Skeletal muscle tissue (tissue), 4 donors: ENCODE data around the gene GABRG2. TPM values are rescaled to one million over a fixed set of nuclear protein-coding genes. Genes with fewer than 3 reads are reported as not detected.
"Not testable (repeated sequence)": the region's sequence is repeated elsewhere in the genome, so short reads cannot be mapped to it uniquely, and the experiment has no call there.

Experiments
- H3K27ac ChIP-seq: one replicate; pipeline ENCODE4 v1.7.0; 2013; ENCODE audit warnings: mild to moderate bottlenecking, low read depth, low read length, inconsistent platforms
- H3K27me3 ChIP-seq, 3 donors: one replicate each; pipeline ENCODE4 v1.7.0; 2013; ENCODE audit warnings: low read length in 3 of 3; ENCODE audit not compliant: control insufficient read depth in 3 of 3, insufficient read depth in 3 of 3
- H3K36me3 ChIP-seq, 3 donors: one replicate each; pipeline ENCODE4 v1.7.0; 2013; ENCODE audit warnings: low read length in 3 of 3; ENCODE audit not compliant: control insufficient read depth in 3 of 3, insufficient read depth in 3 of 3
- H3K4me1 ChIP-seq, 3 donors: one replicate each; pipeline ENCODE4 v1.7.0; 2013; ENCODE audit warnings: low read length in 3 of 3, mild to moderate bottlenecking in 3 of 3; ENCODE audit not compliant: control insufficient read depth in 3 of 3, insufficient read depth in 3 of 3
- H3K4me3 ChIP-seq, 3 donors: one replicate each; pipeline ENCODE4 v1.7.0; 2013; ENCODE audit warnings: low read length in 3 of 3
- H3K9ac ChIP-seq, 3 donors: one replicate each; pipeline ENCODE4 v1.7.0; 2013; ENCODE audit warnings: low read length in 3 of 3, mild to moderate bottlenecking in 3 of 3, moderate library complexity in 2 of 3, low read depth in 1 of 3
- H3K9me3 ChIP-seq, 3 donors: one replicate each; pipeline ENCODE4 v1.7.0; 2013; ENCODE audit warnings: low read length in 3 of 3; ENCODE audit not compliant: control insufficient read depth in 3 of 3
- total RNA-seq: library from RNA; depleted of rRNA; stranded (reverse); fragments of >200 nt; gene quantifications from one replicate; pipeline ENCODE4 v1.2.3, GENCODE V29; 2014
- donor health status: Osteomylitis.

The GABRG2 gene
- not detected for total RNA-seq

DNA sequence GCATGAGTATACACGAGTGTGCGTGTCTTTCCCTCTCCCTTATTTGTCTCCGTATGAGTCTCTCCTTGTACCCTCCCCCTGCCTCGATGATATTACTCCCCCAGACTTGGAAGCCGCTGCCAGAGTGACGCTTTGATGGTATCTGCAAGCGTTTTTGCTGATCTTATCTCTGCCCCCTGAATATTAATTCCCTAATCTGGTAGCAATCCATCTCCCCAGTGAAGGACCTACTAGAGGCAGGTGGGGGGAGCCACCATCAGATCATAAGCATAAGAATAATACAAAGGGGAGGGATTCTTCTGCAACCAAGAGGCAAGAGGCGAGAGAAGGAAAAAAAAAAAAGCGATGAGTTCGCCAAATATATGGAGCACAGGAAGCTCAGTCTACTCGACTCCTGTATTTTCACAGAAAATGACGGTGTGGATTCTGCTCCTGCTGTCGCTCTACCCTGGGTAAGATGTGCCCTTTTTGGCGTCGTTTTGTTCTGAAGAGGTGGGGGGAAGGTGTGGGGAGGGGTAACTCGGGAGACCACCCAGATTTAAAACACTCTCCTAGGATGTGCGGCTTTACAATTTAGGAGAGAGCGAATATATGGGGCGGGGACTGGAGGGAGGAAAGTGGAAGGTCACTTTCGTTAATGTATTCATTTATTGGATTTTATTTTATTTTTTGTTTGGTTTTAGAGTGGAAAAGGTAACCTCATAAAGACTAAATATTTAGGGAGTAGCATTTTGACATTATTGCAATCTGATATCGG, at the start of gene GABRG2:
Gene GABRG2 (plus strand): TSS at position 119 of the 757 bp plus-strand sequence. CDS start 227 bp downstream, at position 346.
- Histone ChIP-seq H3K27me3 (peaks cover 0 to 4% (median 0%) of the 10 kb centered on the region in 3 donors), H3K4me3 (no peak within 1 kb of the TSS), H3K9me3 (no peaks in the 10 kb centered on the region), H3K27ac (no peak within 1 kb of the TSS), H3K4me1 (no peaks in the 10 kb centered on the region), H3K9ac (no peak within 1 kb of the TSS), H3K36me3 (no peaks in the 10 kb centered on the region)

GRCh38 chr5:162025312-162025711, 42.3 kb upstream of the GABRG2 start:
- Histone ChIP-seq H3K9ac (no peak overlapping the region), H3K4me3 (no peak overlapping the region), H3K9me3 (peaks cover 0 to 3% (median 2%) of the 10 kb centered on the region in 3 donors), H3K27ac (no peak overlapping the region), H3K4me1 (no peaks in the 10 kb centered on the region), H3K27me3 (no peaks in the 10 kb centered on the region), H3K36me3 (no peaks in the 10 kb centered on the region)

DNA sequence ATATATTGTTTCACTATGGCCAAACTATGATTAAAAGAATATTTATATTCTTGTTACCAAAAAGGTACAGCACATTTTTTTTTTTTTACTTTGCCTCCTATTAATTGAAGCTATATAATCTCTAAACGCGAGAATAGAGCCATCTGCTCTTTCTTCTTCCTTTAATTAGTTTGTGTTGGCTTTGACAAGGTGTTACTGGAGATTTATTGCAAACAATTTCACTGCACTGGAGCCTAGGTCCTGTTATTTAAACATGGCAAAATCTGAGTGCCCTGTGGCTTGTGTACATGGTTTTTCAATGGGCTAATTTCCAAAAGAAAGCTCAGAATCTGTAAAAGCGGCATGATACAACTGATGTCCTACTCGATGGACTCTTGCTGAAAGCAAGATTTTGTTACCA, 40.8 kb upstream of the GABRG2 start:
- Histone ChIP-seq H3K9ac (no peak overlapping the region), H3K27me3 (no peaks in the 10 kb centered on the region), H3K27ac (no peak overlapping the region), H3K4me3 (no peak overlapping the region), H3K4me1 (no peaks in the 10 kb centered on the region), H3K9me3 (peaks cover 0 to 3% (median 2%) of the 10 kb centered on the region in 3 donors), H3K36me3 (no peaks in the 10 kb centered on the region)

DNA sequence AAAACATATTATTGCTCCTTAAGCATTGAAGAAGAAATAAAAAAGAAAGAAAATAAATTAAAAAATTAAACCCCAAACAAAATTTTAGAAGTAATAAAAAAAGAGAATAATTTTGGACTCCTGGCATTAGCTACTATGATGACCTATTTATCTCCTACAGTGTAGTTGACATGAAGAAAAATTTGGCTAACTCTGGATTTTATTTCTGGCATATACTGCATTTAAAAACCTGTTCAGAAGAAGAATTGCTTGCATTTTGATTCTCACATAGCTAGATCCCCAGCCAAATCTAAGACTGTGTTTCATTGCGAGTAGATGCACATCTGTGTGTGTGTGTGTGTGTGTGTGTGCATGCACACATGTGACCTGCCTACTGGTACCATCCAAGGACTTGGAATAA, 30.1 kb upstream of the GABRG2 start:
- Histone ChIP-seq H3K9me3 (no peaks in the 10 kb centered on the region), H3K36me3 (no peaks in the 10 kb centered on the region)

GRCh38 chr5:162047279-162047678, 20.3 kb upstream of the GABRG2 start:
- no peak overlapping the region for H3K27ac ChIP-seq
- H3K4me3 ChIP-seq, result no peak overlapping the region
- no peaks in the 10 kb centered on the region for H3K27me3 ChIP-seq
- no peaks in the 10 kb centered on the region for H3K9me3 ChIP-seq
- no peaks in the 10 kb centered on the region for H3K4me1 ChIP-seq
- no peaks in the 10 kb centered on the region for H3K36me3 ChIP-seq
- H3K9ac ChIP-seq, result no peak overlapping the region

More for the DNA sequence above, 30.1 kb upstream of the GABRG2 start:
- Histone ChIP-seq H3K27ac (no peak overlapping the region), H3K9ac (no peak overlapping the region), H3K27me3 (no peaks in the 10 kb centered on the region), H3K4me3 (no peak overlapping the region), H3K4me1 (no peaks in the 10 kb centered on the region)

DNA sequence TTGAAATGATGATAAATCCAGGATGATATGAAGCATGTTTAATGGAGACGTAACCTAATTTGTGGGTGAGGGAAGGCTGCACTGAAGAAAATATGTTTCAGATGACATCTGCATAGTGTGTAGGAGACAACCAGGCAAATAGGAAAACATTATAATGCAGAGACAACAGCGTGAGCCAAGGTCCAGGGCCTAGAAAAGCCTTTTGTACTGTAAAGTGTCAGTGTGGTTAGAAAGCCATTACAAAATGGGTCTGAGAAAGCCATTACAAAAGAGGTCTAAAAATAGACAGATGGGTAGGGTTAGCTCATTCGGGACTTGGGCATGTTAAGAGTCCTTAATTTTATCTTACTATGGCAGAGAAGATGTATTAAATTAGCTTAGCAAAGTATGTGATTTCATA, 14.9 kb upstream of the GABRG2 start:
- H3K36me3 ChIP-seq, result no peaks in the 10 kb centered on the region
- no peak overlapping the region for H3K4me3 ChIP-seq

DNA sequence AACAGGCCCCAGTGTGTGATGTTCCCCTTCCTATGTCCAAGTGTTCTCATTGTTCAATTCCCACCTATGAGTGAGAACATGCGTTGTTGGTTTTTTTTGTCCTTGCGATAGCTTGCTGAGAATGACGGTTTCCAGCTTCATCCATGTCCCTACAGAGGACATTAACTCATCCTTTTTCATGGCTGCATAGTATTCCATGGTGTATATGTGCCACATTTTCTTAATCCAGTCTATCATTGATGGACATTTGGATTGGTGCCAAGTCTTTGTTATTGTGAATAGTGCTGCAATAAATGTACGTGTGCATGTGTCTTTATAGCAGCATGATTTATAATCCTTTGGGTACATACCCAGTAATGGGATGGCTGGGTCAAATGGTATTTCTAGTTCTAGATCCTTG, 12.5 kb upstream of the GABRG2 start:
- H3K9me3 ChIP-seq, H3K4me1 ChIP-seq, H3K9ac ChIP-seq, H3K27me3 ChIP-seq, H3K4me3 ChIP-seq, H3K36me3 ChIP-seq, H3K27ac ChIP-seq: not testable (repeated sequence)

More for the DNA sequence above, 14.9 kb upstream of the GABRG2 start:
- Histone ChIP-seq H3K4me1 (no peaks in the 10 kb centered on the region), H3K27me3 (no peaks in the 10 kb centered on the region), H3K27ac (no peak overlapping the region), H3K9ac (no peak overlapping the region), H3K9me3 (no peaks in the 10 kb centered on the region)

- H3K9me3 ChIP-seq, result no peaks in the 10 kb centered on the region
- no peaks in the 10 kb centered on the region for H3K4me1 ChIP-seq
- no peak overlapping the region for H3K27ac ChIP-seq
- H3K4me3 ChIP-seq, result no peak overlapping the region
- peaks cover 0 to 4% (median 0%) of the 10 kb centered on the region in 3 donors for H3K27me3 ChIP-seq
- no peaks in the 10 kb centered on the region for H3K36me3 ChIP-seq
- no peak overlapping the region for H3K9ac ChIP-seq
Observed at GRCh38 chr5:162067162-162067561, 411 bp upstream of the GABRG2 start.

- no peak overlapping the region for H3K27ac ChIP-seq
- no peak overlapping the region for H3K9ac ChIP-seq
Observed at GRCh38 chr5:162068412-162068811, 839 bp downstream of the GABRG2 start.

GRCh38 chr5:162068936-162069335, 1.4 kb downstream of the GABRG2 start:
- Histone ChIP-seq H3K4me1 (no peaks in the 10 kb centered on the region), H3K27me3 (peaks cover 0 to 4% (median 0%) of the 10 kb centered on the region in 3 donors), H3K4me3 (no peak overlapping the region), H3K27ac (no peak overlapping the region), H3K36me3 (no peaks in the 10 kb centered on the region), H3K9me3 (no peaks in the 10 kb centered on the region), H3K9ac (no peak overlapping the region)

More at GRCh38 chr5:162068412-162068811, 839 bp downstream of the GABRG2 start:
- H3K4me1 ChIP-seq, result no peaks in the 10 kb centered on the region
- H3K4me3 ChIP-seq, result no peak overlapping the region
- peaks cover 0 to 4% (median 0%) of the 10 kb centered on the region in 3 donors for H3K27me3 ChIP-seq
- H3K9me3 ChIP-seq, result no peaks in the 10 kb centered on the region
- no peaks in the 10 kb centered on the region for H3K36me3 ChIP-seq
